Upper lobe of left lung (tissue), 6 donors: ENCODE results near the gene ADTRP. TPM values are rescaled to one million over a fixed set of nuclear protein-coding genes. Genes with fewer than 3 reads are reported as not detected.

Experiments used
- ATAC-seq, 2 donors: fragments of 200-7000 bp; cut with Tn5 transposase; one replicate each; pipeline ENCODE4 v1.9.1; 2022; ENCODE audit warnings: mild to moderate bottlenecking in 2 of 2, moderate library complexity in 2 of 2; ENCODE audit not compliant: low FRiP score in 2 of 2
- DNase-seq, 2 donors: peaks; one replicate each; pipeline ENCODE4 v3.0.0-alpha.2; 2019 to 2020
- H3K27ac ChIP-seq, 4 donors: fragments of 200-600 bp; sonication (generic); one replicate each; pipeline ENCODE4 v1.5.1; 2016 to 2019
- H3K27me3 ChIP-seq, 4 donors: fragments of 200-600 bp; sonication (generic); one replicate each; pipeline ENCODE4 v1.5.1; 2017 to 2019
- H3K36me3 ChIP-seq, 4 donors: fragments of 200-600 bp; sonication (generic); one replicate each; pipeline ENCODE4 v1.5.1; 2016 to 2019
- H3K4me1 ChIP-seq, 4 donors: fragments of 200-600 bp; sonication (generic); one replicate each; pipeline ENCODE4 v1.5.1; 2018 to 2019
- H3K4me3 ChIP-seq, 4 donors: fragments of 200-600 bp; sonication (generic); one replicate each; pipeline ENCODE4 v1.5.1; 2017 to 2019; ENCODE audit warnings: mild to moderate bottlenecking in 2 of 4, moderate library complexity in 1 of 4
- H3K9me3 ChIP-seq, 4 donors: fragments of 200-600 bp; sonication (generic); one replicate each; pipeline ENCODE4 v1.5.1; 2018 to 2019
- CTCF ChIP-seq, 6 experiments: fragments of 450-650 bp in 4 of 6; fragments of 200-600 bp in 2 of 6; sonication (generic) in 2 of 6; IDR thresholded peaks; one replicate each; pipeline ENCODE4 v1.5.1; 2016 to 2019; ENCODE audit warnings: antibody characterized with exemption in 6 of 6
- EP300 ChIP-seq, 4 donors: sonication (generic); formaldehyde crosslinking; IDR thresholded peaks; one replicate each; pipeline ENCODE4 v1.5.1; 2017; ENCODE audit warnings: antibody characterized with exemption in 4 of 4, control low read depth in 2 of 4
- POLR2A ChIP-seq, 4 donors: fragments of 450-650 bp; IDR thresholded peaks; one replicate each; pipeline ENCODE4 v1.5.1; 2016 to 2017; ENCODE audit warnings: antibody characterized with exemption in 4 of 4, mild to moderate bottlenecking in 2 of 4
- POLR2AphosphoS5 ChIP-seq, 2 donors: sonication (generic); formaldehyde crosslinking; IDR thresholded peaks; one replicate each; pipeline ENCODE4 v1.5.1; 2017; ENCODE audit warnings: antibody characterized with exemption in 2 of 2
- WGBS, 2 donors: methylation state at CpG; one replicate each; pipeline ENCODE4 v1.1.5; 2017 to 2018; 5-methylcytosine and 5-hydroxymethylcytosine counted together
- total RNA-seq, 6 donors: library from RNA; depleted of rRNA in 4 of 6; stranded (reverse); fragments of >200 nt in 4 of 6; gene quantifications; one replicate each; pipeline versions ENCODE4 v1.1.0 to v1.2.1, GENCODE V29; 2016 to 2021
- donor health status: DM: no; HTN: no; CAD: no; lungs with moderate emphysema.
- donor health status: DM: no; HTN: yes; CAD: no; lungs with severe emphysema.

The ADTRP gene
- total RNA-seq, 6 donors from 2014 or later = 3.8 to 21.1 (median 12.8) TPM

DNA sequence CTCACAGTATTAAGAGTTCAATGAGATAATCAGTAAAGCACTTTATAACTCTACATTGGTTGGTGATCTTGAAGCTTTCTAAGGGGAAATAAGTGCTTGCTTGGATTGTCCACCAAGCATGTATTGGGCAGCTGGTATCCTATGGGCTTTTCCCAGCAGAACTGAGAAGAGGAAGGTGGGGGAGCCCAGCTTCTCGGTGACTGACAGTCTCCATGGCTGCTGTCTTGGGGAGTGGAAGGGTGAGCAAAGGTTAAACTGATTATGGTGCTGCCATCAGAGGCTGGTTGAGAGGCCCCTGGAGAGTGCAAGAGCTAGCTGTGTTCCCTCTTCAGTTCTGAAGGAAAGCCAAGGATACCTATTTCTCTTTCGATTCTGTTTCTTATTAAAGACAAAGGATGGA, 35.5 kb upstream of the ADTRP start:
- Histone ChIP-seq H3K4me1 (peaks cover 0 to 22% (median 16%) of the 10 kb centered on the region in 4 donors), H3K27me3 (no peaks in the 10 kb centered on the region), H3K9me3 (no peaks in the 10 kb centered on the region), H3K36me3 (no peaks in the 10 kb centered on the region), H3K27ac (no peak overlapping the region), H3K4me3 (no peak overlapping the region)
- TF ChIP-seq CTCF (IDR thresholded peaks at IDR 0.05) = no peak
- TF ChIP-seq EP300 (IDR thresholded peaks at IDR 0.05) = no peak
- peak in 1 of 2 donors; percentile 34 for ATAC-seq
- DNase-seq = no peak
- 89 to 94% methylated on average over 2 of the region's 2 CpGs for WGBS, 2 donors

DNA sequence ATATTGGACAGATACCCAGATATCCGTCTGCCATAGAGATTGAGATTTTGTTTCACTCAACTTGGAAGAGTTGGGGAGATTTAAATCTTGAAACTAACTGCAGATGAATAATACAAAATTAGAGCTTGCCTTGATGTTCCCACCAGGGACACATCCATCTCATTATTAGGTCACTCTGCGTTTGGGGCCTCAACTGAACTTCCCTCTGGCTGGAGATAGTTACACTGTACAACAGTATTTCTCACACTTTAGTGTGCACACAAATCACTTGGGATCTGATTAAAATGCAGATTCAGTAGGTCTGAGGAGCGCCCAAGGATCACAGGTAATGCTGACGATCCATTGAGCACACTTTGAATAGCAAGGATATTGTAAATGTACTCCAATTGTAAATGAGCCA, 35.0 kb upstream of the ADTRP start:
- 81 to 87% methylated on average over 4 of the region's 4 CpGs for WGBS, 2 donors
- DNase-seq (no peak), ATAC-seq (peak in 1 of 2 donors; percentile 67)
- H3K9me3 ChIP-seq = no peaks in the 10 kb centered on the region
- H3K4me3 ChIP-seq = no peak overlapping the region
- H3K36me3 ChIP-seq = no peaks in the 10 kb centered on the region
- no peaks in the 10 kb centered on the region for H3K27me3 ChIP-seq
- no peak overlapping the region for H3K27ac ChIP-seq
- TF ChIP-seq CTCF (IDR thresholded peaks at IDR 0.05) = no peak
- no peak for TF ChIP-seq EP300 (IDR thresholded peaks at IDR 0.05)
- no peak for TF ChIP-seq POLR2A (IDR thresholded peaks at IDR 0.05)
- no peak for TF ChIP-seq POLR2AphosphoS5 (IDR thresholded peaks at IDR 0.05)
- peaks cover 0 to 22% (median 16%) of the 10 kb centered on the region in 4 donors for H3K4me1 ChIP-seq

DNA sequence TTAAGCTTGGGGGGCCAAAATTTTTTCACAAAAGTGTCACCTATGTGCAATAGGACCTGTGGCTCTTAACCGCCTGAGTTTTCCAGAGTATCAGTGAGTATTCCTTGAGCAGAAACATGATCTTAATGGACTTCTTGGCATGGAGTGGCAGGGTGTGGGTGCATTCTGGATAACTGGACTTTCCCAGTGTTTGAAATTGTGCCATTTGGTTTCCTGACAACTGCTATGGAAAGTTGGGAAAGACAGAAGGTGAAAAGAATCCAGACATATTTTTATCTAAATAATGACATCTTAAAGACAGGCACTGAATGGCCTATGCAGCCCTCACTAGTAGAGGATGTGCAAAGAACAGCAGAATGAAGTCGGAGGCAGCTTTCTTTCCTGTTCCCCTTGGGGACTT, 34.3 kb upstream of the ADTRP start:
- ATAC-seq (peak in 1 of 2 donors; percentile 3), DNase-seq (no peak)
- TF ChIP-seq CTCF (IDR thresholded peaks at IDR 0.05) (no peak), POLR2A (IDR thresholded peaks at IDR 0.05) (no peak), EP300 (IDR thresholded peaks at IDR 0.05) (no peak), POLR2AphosphoS5 (IDR thresholded peaks at IDR 0.05) (no peak)
- no peaks in the 10 kb centered on the region for H3K36me3 ChIP-seq
- WGBS, 2 donors = 79 to 85% methylated on average over 2 of the region's 2 CpGs
- H3K27ac ChIP-seq = no peak overlapping the region
- peaks cover 0 to 22% (median 16%) of the 10 kb centered on the region in 4 donors for H3K4me1 ChIP-seq
- no peaks in the 10 kb centered on the region for H3K9me3 ChIP-seq
- H3K27me3 ChIP-seq = no peaks in the 10 kb centered on the region
- no peak overlapping the region for H3K4me3 ChIP-seq

- H3K27me3 ChIP-seq = no peaks in the 10 kb centered on the region
- no peaks in the 10 kb centered on the region for H3K36me3 ChIP-seq
- no peak for DNase-seq
- H3K4me3 ChIP-seq = no peak overlapping the region
- no peaks in the 10 kb centered on the region for H3K9me3 ChIP-seq
- ATAC-seq = no peak
- H3K4me1 ChIP-seq = peaks cover 0 to 22% (median 16%) of the 10 kb centered on the region in 4 donors
- no peak for TF ChIP-seq EP300 (IDR thresholded peaks at IDR 0.05)
- TF ChIP-seq POLR2AphosphoS5 (IDR thresholded peaks at IDR 0.05) = no peak
- TF ChIP-seq POLR2A (IDR thresholded peaks at IDR 0.05) = no peak
- no peak for TF ChIP-seq CTCF (IDR thresholded peaks at IDR 0.05)
- no peak overlapping the region for H3K27ac ChIP-seq
- 90 to 95% methylated on average over 1 of the region's 1 CpG for WGBS, 2 donors
Measured at GRCh38 chr6:11812439-11812838, 33.8 kb upstream of the ADTRP start.

DNA sequence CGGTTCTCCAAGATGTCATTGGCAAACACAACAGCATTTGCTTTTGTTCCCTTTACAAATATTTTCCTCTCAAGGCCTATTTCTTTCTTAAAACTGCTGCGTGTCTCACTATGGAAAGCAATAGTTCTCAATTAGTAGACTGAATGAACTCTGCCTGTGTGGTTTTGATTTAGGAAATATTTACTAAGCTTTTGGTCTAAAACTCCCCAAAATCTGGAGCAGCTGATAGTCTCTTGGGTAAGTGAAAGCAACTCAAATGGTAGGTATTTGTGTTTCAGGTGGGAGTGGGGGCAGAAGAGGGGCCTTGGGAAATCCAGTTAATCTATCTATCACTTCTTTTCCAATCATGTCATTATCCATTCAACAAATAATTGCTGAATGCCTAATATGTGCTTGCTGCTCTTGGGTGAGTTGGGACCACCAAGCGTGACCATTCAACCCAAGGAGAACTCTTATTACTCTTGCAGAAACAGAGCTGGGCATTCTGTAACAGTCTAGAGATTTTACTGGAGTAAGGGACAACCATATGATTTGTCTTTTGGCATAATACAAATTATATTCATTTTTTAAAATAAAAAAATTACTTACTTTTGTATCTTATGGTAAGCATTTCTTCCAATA, 33.2 kb upstream of the ADTRP start:
- Histone ChIP-seq H3K4me1 (peaks cover 0 to 22% (median 16%) of the 10 kb centered on the region in 4 donors), H3K27ac (peak overlapping the region in 2 of 4 donors; percentile 70 to 76), H3K9me3 (no peaks in the 10 kb centered on the region), H3K27me3 (no peaks in the 10 kb centered on the region), H3K4me3 (no peak overlapping the region), H3K36me3 (no peaks in the 10 kb centered on the region)
- 71 to 72% methylated on average over 3 of the region's 3 CpGs for WGBS, 2 donors
- DNase-seq = no peak
- TF ChIP-seq EP300 (IDR thresholded peaks at IDR 0.05) (no peak), POLR2AphosphoS5 (IDR thresholded peaks at IDR 0.05) (no peak), CTCF (IDR thresholded peaks at IDR 0.05) (no peak), POLR2A (IDR thresholded peaks at IDR 0.05) (no peak)
- no peak for ATAC-seq
